OCI-LY3 (cell line): Measurements from ENCODE around the gene CASR.
A peak's percentile ranks its signal among the peaks of the same experiment; 100 is the strongest.

ENCODE experiments used
- H2AFZ ChIP-seq: fragments of 200-600, 300-600 bp; shearing (Covaris generic); 2 replicates; pipeline ENCODE4 v1.6.0; 2014; ENCODE audit warnings: antibody characterized with exemption, low read depth, low read length
- H3K27ac ChIP-seq: fragments of 200-600, 300-600 bp; sonication (generic); 2 replicates; pipeline ENCODE4 v1.5.1; 2014; ENCODE audit warnings: mild to moderate bottlenecking, low read length, moderate library complexity, mixed read lengths
- H3K27me3 ChIP-seq: fragments of 200-600, 300-600 bp; sonication (generic); 2 replicates; pipeline ENCODE4 v1.6.1; 2014; ENCODE audit warnings: low read depth, low read length, mixed read lengths
- H3K36me3 ChIP-seq: fragments of 200-600, 300-600 bp; sonication (generic); replicated peaks from 2 replicates; pipeline ENCODE3; 2014; ENCODE audit warnings: low read depth, low read length, mixed read lengths
- H3K4me1 ChIP-seq: fragments of 300-600, 200-600 bp; sonication (generic); 2 replicates; pipeline ENCODE4 v1.6.1; 2014; ENCODE audit warnings: low read length, mixed read lengths
- H3K4me2 ChIP-seq: fragments of 200-600, 300-600 bp; sonication (generic); 2 replicates; pipeline ENCODE4 v1.6.1; 2014; ENCODE audit warnings: low read length, mixed read lengths
- H3K4me3 ChIP-seq: fragments of 300-600, 200-600 bp; sonication (generic); 2 replicates; pipeline ENCODE4 v1.5.1; 2014; ENCODE audit warnings: antibody characterized with exemption, mild to moderate bottlenecking, low read length, moderate library complexity
- H3K79me2 ChIP-seq: fragments of 300-600, 200-600 bp; shearing (Covaris generic); 2 replicates; pipeline ENCODE4 v1.6.1; 2014; ENCODE audit warnings: mild to moderate bottlenecking, low read length, mixed read lengths
- H3K9ac ChIP-seq: fragments of 300-600, 200-600 bp; shearing (Covaris generic); 2 replicates; pipeline ENCODE4 v1.6.0; 2014; ENCODE audit warnings: mild to moderate bottlenecking, low read length, moderate library complexity
- H3K9me3 ChIP-seq: fragments of 200-600, 300-600 bp; shearing (Covaris generic); 2 replicates; pipeline ENCODE4 v1.6.1; 2014; ENCODE audit warnings: low read length, mixed read lengths; ENCODE audit not compliant: insufficient read depth
- H4K20me1 ChIP-seq: fragments of 200-600, 300-600 bp; sonication (generic); 2 replicates; pipeline ENCODE4 v1.6.1; 2016; ENCODE audit warnings: low read length, mixed read lengths; ENCODE audit not compliant: insufficient read depth
- EZH2phosphoT487 ChIP-seq: fragments of 200-600 bp; shearing (Covaris generic); IDR thresholded peaks from 2 replicates; pipeline ENCODE4 v1.6.1; 2018; ENCODE audit warnings: antibody characterized with exemption, mixed run types, low read depth
- TF ChIP-seq, protein P1 (sequence below): fragments of 200-600, 300-600 bp; sonication (generic); IDR thresholded peaks from 2 replicates; pipeline ENCODE4 v1.5.1; 2014; ENCODE audit warnings: antibody characterized with exemption, low read length, low read depth

Gene CASR

GRCh38 chr3:122239112-122239511 lies 55.6 kb downstream of the CASR start:
- Histone ChIP-seq H3K27me3 (no peaks in the 10 kb centered on the region), H4K20me1 (no peaks in the 10 kb centered on the region), H3K4me2 (no peak overlapping the region), H2AFZ (no peak overlapping the region), H3K9ac (no peak overlapping the region), H3K36me3 (no peaks in the 10 kb centered on the region), H3K79me2 (no peaks in the 10 kb centered on the region), H3K4me1 (peaks cover 15% of the 10 kb centered on the region), H3K9me3 (no peaks in the 10 kb centered on the region), H3K27ac (no peak overlapping the region), H3K4me3 (no peak overlapping the region)
- TF ChIP-seq EZH2phosphoT487, result no peak
- TF ChIP-seq, protein P1, sequence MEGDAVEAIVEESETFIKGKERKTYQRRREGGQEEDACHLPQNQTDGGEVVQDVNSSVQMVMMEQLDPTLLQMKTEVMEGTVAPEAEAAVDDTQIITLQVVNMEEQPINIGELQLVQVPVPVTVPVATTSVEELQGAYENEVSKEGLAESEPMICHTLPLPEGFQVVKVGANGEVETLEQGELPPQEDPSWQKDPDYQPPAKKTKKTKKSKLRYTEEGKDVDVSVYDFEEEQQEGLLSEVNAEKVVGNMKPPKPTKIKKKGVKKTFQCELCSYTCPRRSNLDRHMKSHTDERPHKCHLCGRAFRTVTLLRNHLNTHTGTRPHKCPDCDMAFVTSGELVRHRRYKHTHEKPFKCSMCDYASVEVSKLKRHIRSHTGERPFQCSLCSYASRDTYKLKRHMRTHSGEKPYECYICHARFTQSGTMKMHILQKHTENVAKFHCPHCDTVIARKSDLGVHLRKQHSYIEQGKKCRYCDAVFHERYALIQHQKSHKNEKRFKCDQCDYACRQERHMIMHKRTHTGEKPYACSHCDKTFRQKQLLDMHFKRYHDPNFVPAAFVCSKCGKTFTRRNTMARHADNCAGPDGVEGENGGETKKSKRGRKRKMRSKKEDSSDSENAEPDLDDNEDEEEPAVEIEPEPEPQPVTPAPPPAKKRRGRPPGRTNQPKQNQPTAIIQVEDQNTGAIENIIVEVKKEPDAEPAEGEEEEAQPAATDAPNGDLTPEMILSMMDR, result no peak

GRCh38 chr3:122245513-122246174 lies 62.2 kb downstream of the CASR start:
- no peaks in the 10 kb centered on the region for H3K9me3 ChIP-seq
- peaks cover 37% of the 10 kb centered on the region for H3K4me1 ChIP-seq
- H3K27ac ChIP-seq, result no peak overlapping the region
- no peaks in the 10 kb centered on the region for H3K27me3 ChIP-seq
- H3K4me2 ChIP-seq, result peak overlapping the region; percentile 44
- peak overlapping the region; percentile 3; the same call in 1 of the 2 replicates for H3K9ac ChIP-seq
- no peaks in the 10 kb centered on the region for H4K20me1 ChIP-seq
- peak overlapping the region; percentile 3 for H3K4me3 ChIP-seq
- no peaks in the 10 kb centered on the region for H3K36me3 ChIP-seq
- H3K79me2 ChIP-seq, result no peaks in the 10 kb centered on the region
- H2AFZ ChIP-seq, result peak overlapping the region; percentile 50
- TF ChIP-seq EZH2phosphoT487, result no peak
- TF ChIP-seq, protein P1, result peak; percentile 6; the same call in 1 of the 2 replicates

DNA sequence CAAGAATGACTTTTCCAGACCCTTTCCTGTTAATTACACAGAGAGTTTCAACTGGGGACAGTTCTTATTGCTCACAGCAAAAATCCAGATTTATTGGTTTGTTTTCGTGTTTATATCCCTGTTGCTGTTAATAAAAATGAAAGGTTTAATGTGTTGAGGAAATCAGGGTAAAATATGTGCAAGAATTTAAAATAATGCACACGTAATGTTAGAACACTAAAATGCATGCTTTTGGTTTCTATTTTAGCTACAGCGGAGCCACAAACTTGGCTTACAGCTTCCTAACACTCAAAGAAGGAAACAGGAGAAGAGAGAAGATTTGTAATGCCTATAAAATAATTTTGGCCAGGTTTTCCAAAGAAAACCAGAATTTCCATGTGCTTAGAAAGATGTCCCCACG lies 62.7 kb downstream of the CASR start:
- no peaks in the 10 kb centered on the region for H3K27me3 ChIP-seq
- 0 out of 2 replicates have a peak overlapping the region, but pooled peaks have one; percentile 3 for H3K9ac ChIP-seq
- H3K79me2 ChIP-seq, result no peaks in the 10 kb centered on the region
- H3K4me2 ChIP-seq, result peak overlapping the region; percentile 44
- H3K36me3 ChIP-seq, result no peaks in the 10 kb centered on the region
- H3K27ac ChIP-seq, result no peak overlapping the region
- peaks cover 43% of the 10 kb centered on the region for H3K4me1 ChIP-seq
- peak overlapping the region; percentile 50 for H2AFZ ChIP-seq
- TF ChIP-seq EZH2phosphoT487, result no peak
- no peaks in the 10 kb centered on the region for H4K20me1 ChIP-seq
- no peaks in the 10 kb centered on the region for H3K9me3 ChIP-seq
- H3K4me3 ChIP-seq, result peak overlapping the region; percentile 3

DNA sequence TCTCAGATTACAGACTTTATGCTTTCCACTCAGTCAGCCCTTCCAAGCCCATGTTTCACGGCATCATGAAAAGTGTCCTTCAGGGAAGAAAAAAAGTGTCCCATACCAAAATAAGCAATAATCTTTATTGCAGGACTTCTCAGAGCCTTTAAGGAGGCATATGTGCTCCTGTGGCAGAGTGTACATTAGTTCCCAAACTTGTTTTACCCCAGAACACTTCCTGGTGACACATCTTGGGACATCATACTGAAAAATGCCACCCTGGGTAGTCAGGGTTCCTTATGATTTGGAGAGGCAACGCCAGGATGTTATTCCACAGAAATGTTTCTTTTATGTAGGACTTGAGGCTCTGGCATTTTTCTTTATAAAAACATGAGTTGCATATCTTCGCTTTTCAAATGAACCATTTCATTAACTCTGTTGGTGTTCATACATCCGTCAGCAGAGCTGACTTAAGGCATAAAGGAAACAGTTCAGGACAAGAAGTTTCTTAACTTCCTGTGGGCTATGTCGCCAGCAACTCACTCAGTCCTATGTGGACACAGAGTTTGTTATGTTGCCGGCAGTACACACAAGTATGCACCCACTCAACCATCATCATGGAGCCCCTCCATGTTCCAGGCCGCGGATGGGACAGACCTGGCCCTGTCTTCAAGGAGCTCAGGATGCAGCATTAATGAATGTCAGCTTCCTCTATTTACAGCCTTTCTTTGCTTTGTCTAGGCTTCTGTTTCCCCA lies 63.8 kb downstream of the CASR start:
- 0 out of 2 replicates have a peak overlapping the region, but pooled peaks have one; percentile 5 for H3K4me3 ChIP-seq
- no peaks in the 10 kb centered on the region for H3K9me3 ChIP-seq
- H3K36me3 ChIP-seq, result no peaks in the 10 kb centered on the region
- no peak overlapping the region; the same call in 1 of the 2 replicates for H3K9ac ChIP-seq
- H2AFZ ChIP-seq, result peak overlapping the region; percentile 89
- no peaks in the 10 kb centered on the region for H3K79me2 ChIP-seq
- TF ChIP-seq, protein P1, result no peak
- TF ChIP-seq EZH2phosphoT487, result no peak
- peaks cover 51% of the 10 kb centered on the region for H3K4me1 ChIP-seq
- no peak overlapping the region for H3K27ac ChIP-seq
- peak overlapping the region; percentile 51 for H3K4me2 ChIP-seq
- H3K27me3 ChIP-seq, result no peaks in the 10 kb centered on the region
- no peaks in the 10 kb centered on the region for H4K20me1 ChIP-seq
